H9 (cell line): ENCODE results near the gene OR4D2. TPM values are rescaled to one million over a fixed set of nuclear protein-coding genes. Genes with fewer than 3 reads are reported as not detected.

Experiments
- DNase-seq: peaks from one replicate; pipeline ENCODE4 v3.0.0-alpha.2; 2017
- H2AFZ ChIP-seq: one replicate; pipeline ENCODE4 v1.6.1; 2013; ENCODE audit warnings: mild to moderate bottlenecking, low read length, control low read depth, moderate library complexity
- H2AK5ac ChIP-seq: 2 replicates; pipeline ENCODE4 v1.6.1; 2013; ENCODE audit warnings: low read length, control low read depth, mixed read lengths; ENCODE audit not compliant: insufficient read length
- H2BK120ac ChIP-seq: one replicate; pipeline ENCODE4 v1.6.1; 2013; ENCODE audit warnings: low read depth, mild to moderate bottlenecking, low read length, control low read depth, inconsistent platforms; ENCODE audit not compliant: poor library complexity, severe bottlenecking
- H2BK12ac ChIP-seq: 2 replicates; pipeline ENCODE4 v1.6.1; 2013; ENCODE audit warnings: low read length, control low read depth, mixed read lengths, low read depth; ENCODE audit not compliant: insufficient read length
- H2BK15ac ChIP-seq: 2 replicates; pipeline ENCODE4 v1.6.1; 2013; ENCODE audit warnings: low read depth, low read length, control low read depth
- H2BK20ac ChIP-seq: one replicate; pipeline ENCODE4 v1.6.1; 2013; ENCODE audit warnings: low read depth, mild to moderate bottlenecking, low read length, control low read depth, inconsistent platforms; ENCODE audit not compliant: poor library complexity, severe bottlenecking
- H2BK5ac ChIP-seq: 2 replicates; pipeline ENCODE4 v1.6.1; 2013; ENCODE audit warnings: low read length, control low read depth, mixed read lengths; ENCODE audit not compliant: insufficient read length
- H3K14ac ChIP-seq: 2 replicates; pipeline ENCODE4 v1.6.1; 2013; ENCODE audit warnings: low read length, control low read depth; ENCODE audit not compliant: insufficient read depth
- H3K18ac ChIP-seq: 2 replicates; pipeline ENCODE4 v1.6.1; 2013; ENCODE audit warnings: low read depth, mild to moderate bottlenecking, mixed read lengths, low read length, control low read depth; ENCODE audit not compliant: insufficient read length
- H3K23ac ChIP-seq: 2 replicates; pipeline ENCODE4 v1.6.1; 2013; ENCODE audit warnings: low read length, control low read depth, mixed read lengths, low read depth; ENCODE audit not compliant: insufficient read length
- H3K23me2 ChIP-seq: 2 replicates; pipeline ENCODE4 v1.6.1; 2013; ENCODE audit warnings: low read depth, mild to moderate bottlenecking, mixed read lengths, low read length, control low read depth; ENCODE audit not compliant: insufficient read length, poor library complexity, severe bottlenecking
- H3K27ac ChIP-seq: 2 replicates; pipeline ENCODE4 v1.5.1; 2013; ENCODE audit warnings: low read length, control low read depth, mixed read lengths, low read depth; ENCODE audit not compliant: insufficient read length
- H3K27me3 ChIP-seq: 2 replicates; pipeline ENCODE4 v1.6.1; 2013; ENCODE audit warnings: low read length, control low read depth, inconsistent platforms; ENCODE audit not compliant: insufficient read depth
- H3K4ac ChIP-seq: 2 replicates; pipeline ENCODE4 v1.6.1; 2013; ENCODE audit warnings: low read depth, mild to moderate bottlenecking, control low read depth, inconsistent platforms, low read length, moderate library complexity
- H3K4me1 ChIP-seq: 2 replicates; pipeline ENCODE4 v1.6.1; 2013; ENCODE audit warnings: low read length, control low read depth, inconsistent platforms; ENCODE audit not compliant: insufficient read depth
- H3K4me2 ChIP-seq: 2 replicates; pipeline ENCODE4 v1.6.1; 2013; ENCODE audit warnings: low read length, control low read depth, mixed read lengths; ENCODE audit not compliant: insufficient read length, insufficient read depth
- H3K56ac ChIP-seq: 2 replicates; pipeline ENCODE4 v1.6.1; 2013; ENCODE audit warnings: low read depth, mild to moderate bottlenecking, mixed read lengths, low read length, control low read depth; ENCODE audit not compliant: insufficient read length
- H3K79me1 ChIP-seq: 2 replicates; pipeline ENCODE4 v1.6.1; 2013; ENCODE audit warnings: low read depth, mild to moderate bottlenecking, moderate library complexity, low read length, control low read depth, inconsistent platforms; ENCODE audit not compliant: insufficient read depth, poor library complexity, severe bottlenecking
- H3K79me2 ChIP-seq: 2 replicates; pipeline ENCODE4 v1.6.1; 2013; ENCODE audit warnings: low read length, control low read depth, inconsistent platforms; ENCODE audit not compliant: insufficient read depth
- H3K9ac ChIP-seq: 2 replicates; pipeline ENCODE4 v1.6.1; 2013; ENCODE audit warnings: low read length, control low read depth, mixed read lengths; ENCODE audit not compliant: insufficient read length; ENCODE audit errors: extremely low read depth
- H3K9me3 ChIP-seq: one replicate; pipeline ENCODE4 v1.6.1; 2013; ENCODE audit warnings: low read depth, low read length, inconsistent platforms; ENCODE audit not compliant: control insufficient read depth
- H3T11ph ChIP-seq: one replicate; pipeline ENCODE4 v1.6.1; 2013; ENCODE audit warnings: mild to moderate bottlenecking, low read length, control low read depth, inconsistent platforms
- H4K20me1 ChIP-seq: one replicate; pipeline ENCODE4 v1.6.1; 2013; ENCODE audit not compliant: control insufficient read depth, insufficient read length, insufficient read depth
- H4K5ac ChIP-seq: 2 replicates; pipeline ENCODE4 v1.6.1; 2013; ENCODE audit warnings: low read depth, mild to moderate bottlenecking, mixed read lengths, low read length, control low read depth; ENCODE audit not compliant: insufficient read length
- H4K8ac ChIP-seq: replicated peaks from 2 replicates; pipeline ENCODE4 v1.6.1; 2013; ENCODE audit warnings: low read length, control low read depth, mixed read lengths, low read depth; ENCODE audit not compliant: insufficient read length
- H4K91ac ChIP-seq: 2 replicates; pipeline ENCODE4 v1.6.1; 2013; ENCODE audit warnings: low read depth, mild to moderate bottlenecking, moderate library complexity, mixed read lengths, low read length, control low read depth; ENCODE audit not compliant: insufficient read length
- H3K27ac Mint-ChIP-seq, 3 experiments: 2 replicates in 2 of 3; 3 replicates in 1 of 3; pipeline ENCODE4 v1.8.0; 2020 to 2021; ENCODE audit warnings: mixed read lengths in 3 of 3, mild to moderate bottlenecking in 1 of 3, moderate library complexity in 1 of 3
- H3K27me3 Mint-ChIP-seq: 2 replicates; pipeline ENCODE4 v1.8.0; 2021; ENCODE audit warnings: low read depth, mild to moderate bottlenecking, moderate library complexity, mixed read lengths
- H3K36me3 Mint-ChIP-seq, 3 experiments: 2 replicates in 2 of 3; 3 replicates in 1 of 3; pipeline ENCODE4 v1.8.0; 2020 to 2021; ENCODE audit warnings: low read depth in 3 of 3, mixed read lengths in 3 of 3; ENCODE audit not compliant: insufficient read depth in 1 of 3
- H3K4me1 Mint-ChIP-seq, 2 experiments: 2 replicates each; pipeline ENCODE4 v1.8.0; 2020; ENCODE audit warnings: mixed read lengths in 2 of 2
- H3K4me3 Mint-ChIP-seq, 2 experiments: 2 replicates in 1 of 2; 3 replicates in 1 of 2; pipeline ENCODE4 v1.8.0; 2020 to 2021; ENCODE audit warnings: mild to moderate bottlenecking in 2 of 2, mixed read lengths in 2 of 2, moderate library complexity in 1 of 2
- H3K9me3 Mint-ChIP-seq, 2 experiments: 2 replicates in 1 of 2; 3 replicates in 1 of 2; pipeline ENCODE4 v1.8.0; 2020; ENCODE audit warnings: mild to moderate bottlenecking in 2 of 2, mixed read lengths in 2 of 2, moderate library complexity in 1 of 2
- WGBS: extraction: QIAGEN DNeasy Blood & Tissue Kit; methylation state at CpG from one replicate; pipeline ENCODE4 v1.1.7; 2013; ENCODE audit warnings: missing lambda C conversion rate, low lambda C conversion rate, mixed read lengths; ENCODE audit not compliant: insufficient read length; ENCODE audit errors: extremely low coverage; 5-methylcytosine and 5-hydroxymethylcytosine counted together
- total RNA-seq: library from RNA; stranded (reverse); gene quantifications from 2 replicates; pipeline ENCODE4 v1.2.1, GENCODE V29; 2021
- TF ChIP-seq, protein P1 (sequence below): fragments of 200-600 bp; sonication (generic); conservative IDR thresholded peaks from 3 replicates; pipeline ENCODE4 v1.8.0; 2021; ENCODE audit warnings: antibody characterized with exemption, mild to moderate bottlenecking

Gene OR4D2
- total RNA-seq, 1 experiment from 2014 or later: not detected

DNA sequence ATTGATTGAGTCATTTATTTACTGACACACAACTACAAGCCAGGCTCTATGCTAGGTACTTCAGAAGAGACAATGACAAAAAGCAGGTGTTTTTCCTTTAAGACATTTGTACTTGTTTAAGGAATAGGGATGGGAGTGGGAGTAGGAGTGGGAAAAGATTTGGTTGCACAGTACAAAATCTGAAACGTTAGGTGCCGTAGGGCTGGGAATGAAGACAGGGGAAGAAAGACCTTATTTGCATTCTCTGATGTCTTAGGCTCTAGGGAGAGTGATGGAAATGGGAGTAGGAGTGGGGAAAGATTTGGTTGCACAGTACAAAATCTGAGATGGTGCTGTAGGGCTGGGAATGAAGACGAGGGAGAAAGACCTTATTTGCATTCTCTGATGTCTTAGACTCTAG lies 47.3 kb upstream of the OR4D2 start:
- H3K27me3 ChIP-seq: no peaks in the 10 kb centered on the region
- no CpG with 5 or more reads among the region's 3 CpGs for WGBS
- H2BK15ac ChIP-seq: no peak overlapping the region

More for the DNA sequence above, 47.3 kb upstream of the OR4D2 start:
- Mint-ChIP-seq H3K27me3 (peaks cover 25% of the 10 kb centered on the region), H3K4me3 (no peak overlapping the region), H3K36me3 (no peaks in the 10 kb centered on the region), H3K4me1 (no peaks in the 10 kb centered on the region), H3K9me3 (no peaks in the 10 kb centered on the region; a peak in 1 of 5 replicates), H3K27ac (no peak overlapping the region)
- no peak overlapping the region for H4K5ac ChIP-seq
- H3K79me1 ChIP-seq: no peaks in the 10 kb centered on the region
- H3K9me3 ChIP-seq: no peaks in the 10 kb centered on the region
- H3K23me2 ChIP-seq: no peaks in the 10 kb centered on the region
- DNase-seq: no peak
- H4K8ac ChIP-seq: no peak overlapping the region
- TF ChIP-seq, protein P1, sequence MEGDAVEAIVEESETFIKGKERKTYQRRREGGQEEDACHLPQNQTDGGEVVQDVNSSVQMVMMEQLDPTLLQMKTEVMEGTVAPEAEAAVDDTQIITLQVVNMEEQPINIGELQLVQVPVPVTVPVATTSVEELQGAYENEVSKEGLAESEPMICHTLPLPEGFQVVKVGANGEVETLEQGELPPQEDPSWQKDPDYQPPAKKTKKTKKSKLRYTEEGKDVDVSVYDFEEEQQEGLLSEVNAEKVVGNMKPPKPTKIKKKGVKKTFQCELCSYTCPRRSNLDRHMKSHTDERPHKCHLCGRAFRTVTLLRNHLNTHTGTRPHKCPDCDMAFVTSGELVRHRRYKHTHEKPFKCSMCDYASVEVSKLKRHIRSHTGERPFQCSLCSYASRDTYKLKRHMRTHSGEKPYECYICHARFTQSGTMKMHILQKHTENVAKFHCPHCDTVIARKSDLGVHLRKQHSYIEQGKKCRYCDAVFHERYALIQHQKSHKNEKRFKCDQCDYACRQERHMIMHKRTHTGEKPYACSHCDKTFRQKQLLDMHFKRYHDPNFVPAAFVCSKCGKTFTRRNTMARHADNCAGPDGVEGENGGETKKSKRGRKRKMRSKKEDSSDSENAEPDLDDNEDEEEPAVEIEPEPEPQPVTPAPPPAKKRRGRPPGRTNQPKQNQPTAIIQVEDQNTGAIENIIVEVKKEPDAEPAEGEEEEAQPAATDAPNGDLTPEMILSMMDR: no peak
- no peak overlapping the region for H2AK5ac ChIP-seq
- H3K27ac ChIP-seq: no peak overlapping the region
- no peak overlapping the region for H3K4me2 ChIP-seq
- no peaks in the 10 kb centered on the region for H3K4me1 ChIP-seq
- no peak overlapping the region for H3K14ac ChIP-seq
- no peak overlapping the region for H2AFZ ChIP-seq
- H4K91ac ChIP-seq: no peak overlapping the region
- H3T11ph ChIP-seq: no peak overlapping the region
- H3K79me2 ChIP-seq: no peaks in the 10 kb centered on the region
- H3K4ac ChIP-seq: no peak overlapping the region
- H2BK120ac ChIP-seq: no peak overlapping the region
- no peak overlapping the region for H3K23ac ChIP-seq
- H2BK12ac ChIP-seq: no peak overlapping the region
- no peak overlapping the region for H3K9ac ChIP-seq
- no peak overlapping the region for H3K18ac ChIP-seq
- no peak overlapping the region for H2BK5ac ChIP-seq
- H3K56ac ChIP-seq: no peak overlapping the region
- no peak overlapping the region for H2BK20ac ChIP-seq
- peaks cover 5% of the 10 kb centered on the region for H4K20me1 ChIP-seq
